HEK293T (cell line): ENCODE results near the gene ANKEF1.

Experiments
- ARNT ChIP-seq: fragments of 450-650 bp; IDR thresholded peaks from 2 replicates; pipeline ENCODE4 v1.6.1; 2017; ENCODE audit warnings: mild to moderate bottlenecking
- FOXA1 ChIP-seq: fragments of 450-650 bp; IDR thresholded peaks from 2 replicates; pipeline ENCODE4 v1.6.1; 2016; ENCODE audit warnings: mild to moderate bottlenecking
- FOXK2 ChIP-seq: fragments of 450-650 bp; IDR thresholded peaks from 2 replicates; pipeline ENCODE4 v1.6.1; 2016; ENCODE audit warnings: mild to moderate bottlenecking
- FOXM1 ChIP-seq: fragments of 450-650 bp; IDR thresholded peaks from 2 replicates; pipeline ENCODE4 v1.6.1; 2017; ENCODE audit warnings: mild to moderate bottlenecking, borderline replicate concordance
- HDGF ChIP-seq: fragments of 450-650 bp; IDR thresholded peaks from 2 replicates; pipeline ENCODE4 v1.6.1; 2017; ENCODE audit warnings: antibody characterized with exemption, borderline replicate concordance
- L3MBTL2 ChIP-seq: fragments of 450-650 bp; conservative IDR thresholded peaks from 2 replicates; pipeline ENCODE4 v1.6.1; 2016; ENCODE audit warnings: mild to moderate bottlenecking
- PKNOX1 ChIP-seq: fragments of 450-650 bp; IDR thresholded peaks from 2 replicates; pipeline ENCODE4 v1.6.1; 2016
- SP1 ChIP-seq: fragments of 450-650 bp; IDR thresholded peaks from 2 replicates; pipeline ENCODE4 v1.6.1; 2017
- TARDBP ChIP-seq: fragments of 450-650 bp; IDR thresholded peaks from 2 replicates; pipeline ENCODE4 v1.6.1; 2016

GRCh38 chr20:10022625-10023024 lies 12.2 kb upstream of the ANKEF1 start:
- TF ChIP-seq SP1, result no peak
- TF ChIP-seq FOXA1, result no peak
- TF ChIP-seq TARDBP, result no peak
- TF ChIP-seq FOXK2, result no peak
- TF ChIP-seq L3MBTL2, result no peak
- TF ChIP-seq FOXM1, result no peak
- no peak for TF ChIP-seq ARNT
- no peak for TF ChIP-seq HDGF
- no peak for TF ChIP-seq PKNOX1
